Esophagus (tissue), 2 donors: ENCODE measurements around the gene KLC1. TPM values are rescaled to one million over a fixed set of nuclear protein-coding genes. Genes with fewer than 3 reads are reported as not detected.

ENCODE experiments used
- H3K27ac ChIP-seq, 2 donors: one replicate each; pipeline ENCODE4 v1.5.1; 2013; ENCODE audit warnings: low read depth in 2 of 2, mild to moderate bottlenecking in 2 of 2, inconsistent platforms in 1 of 2, low read length in 1 of 2, moderate library complexity in 1 of 2
- H3K27me3 ChIP-seq, 2 donors: one replicate each; pipeline ENCODE4 v1.6.1; 2013; ENCODE audit warnings: low read length in 2 of 2, control low read depth in 1 of 2, mild to moderate bottlenecking in 1 of 2; ENCODE audit not compliant: insufficient read depth in 2 of 2, control insufficient read depth in 1 of 2
- H3K36me3 ChIP-seq, 2 donors: one replicate each; pipeline ENCODE4 v1.6.1; 2013; ENCODE audit warnings: low read length in 1 of 2; ENCODE audit not compliant: control insufficient read depth in 2 of 2, insufficient read depth in 2 of 2
- H3K4me1 ChIP-seq, 2 donors: one replicate each; pipeline ENCODE4 v1.6.1; 2013; ENCODE audit warnings: low read length in 1 of 2; ENCODE audit not compliant: control insufficient read depth in 2 of 2, insufficient read depth in 2 of 2
- H3K4me3 ChIP-seq, 2 donors: one replicate each; pipeline ENCODE4 v1.5.1; 2013; ENCODE audit warnings: low read length in 2 of 2, mild to moderate bottlenecking in 2 of 2, low read depth in 1 of 2, moderate library complexity in 1 of 2
- H3K9me3 ChIP-seq, 2 donors: one replicate each; pipeline ENCODE4 v1.6.1; 2013; ENCODE audit warnings: mild to moderate bottlenecking in 2 of 2, low read depth in 1 of 2, low read length in 1 of 2, moderate library complexity in 1 of 2; ENCODE audit not compliant: control insufficient read depth in 2 of 2, insufficient read depth in 1 of 2
- WGBS, 2 donors: extraction: QIAGEN DNeasy Blood & Tissue Kit; methylation state at CpG; one replicate each; pipeline ENCODE4 v1.1.7; 2013; 5-methylcytosine and 5-hydroxymethylcytosine counted together
- polyA plus RNA-seq, 2 donors: library from polyadenylated mRNA; stranded (reverse); fragments of 200-250 nt; gene quantifications; one replicate each; pipeline ENCODE4 v1.2.3, GENCODE V29; 2013
- donor health status: healthy with polysubstance abuse.
- donor health status: Bipolar disorder and iron deficiency.

The KLC1 gene
- polyA plus RNA-seq, 2 donors = 69.8 to 102 TPM

- peak overlapping the region; percentile 54 to 89 for H3K27ac ChIP-seq
- no peak overlapping the region for H3K4me3 ChIP-seq
- H3K27me3 ChIP-seq = no peaks in the 10 kb centered on the region
- H3K4me1 ChIP-seq = peaks cover 12 to 44% of the 10 kb centered on the region in 2 donors
- WGBS, 2 donors = 54 to 56% methylated on average over 33 of the region's 33 CpGs
- H3K36me3 ChIP-seq = peaks cover 15 to 45% of the 10 kb centered on the region in 2 donors
- peaks cover 0 to 4% of the 10 kb centered on the region in 2 donors for H3K9me3 ChIP-seq
Observed at GRCh38 chr14:103698380-103699260, 69.6 kb downstream of the KLC1 start.

- Histone ChIP-seq H3K4me1 (peaks cover 12 to 43% of the 10 kb centered on the region in 2 donors), H3K36me3 (peaks cover 15 to 46% of the 10 kb centered on the region in 2 donors), H3K9me3 (peaks cover 0 to 2% of the 10 kb centered on the region in 2 donors), H3K27ac (peak overlapping the region; percentile 32 to 54), H3K4me3 (no peak overlapping the region), H3K27me3 (no peaks in the 10 kb centered on the region)
- WGBS, 2 donors = 82 to 86% methylated on average over 16 to 17 of the region's 17 CpGs
Observed at GRCh38 chr14:103699261-103699661, 70.2 kb downstream of the KLC1 start.

GRCh38 chr14:103699901-103700752, 71.1 kb downstream of the KLC1 start:
- peaks cover 0 to 2% of the 10 kb centered on the region in 2 donors for H3K9me3 ChIP-seq
- H3K4me1 ChIP-seq = peaks cover 14 to 38% of the 10 kb centered on the region in 2 donors
- peak overlapping the region in 1 of 2 donors; percentile 27 for H3K27ac ChIP-seq
- H3K4me3 ChIP-seq = no peak overlapping the region
- 67 to 70% methylated on average over 25 of the region's 25 CpGs for WGBS, 2 donors
- no peaks in the 10 kb centered on the region for H3K27me3 ChIP-seq
- peaks cover 12 to 40% of the 10 kb centered on the region in 2 donors for H3K36me3 ChIP-seq

GRCh38 chr14:103700753-103701490, 71.9 kb downstream of the KLC1 start:
- Histone ChIP-seq H3K27ac (peak overlapping the region in 1 of 2 donors; percentile 27), H3K9me3 (peaks cover 0 to 2% of the 10 kb centered on the region in 2 donors), H3K27me3 (no peaks in the 10 kb centered on the region), H3K36me3 (peaks cover 7 to 43% of the 10 kb centered on the region in 2 donors), H3K4me1 (peaks cover 17 to 38% of the 10 kb centered on the region in 2 donors), H3K4me3 (no peak overlapping the region)
- 79 to 84% methylated on average over 21 of the region's 21 CpGs for WGBS, 2 donors

GRCh38 chr14:103702095-103702494, 73.1 kb downstream of the KLC1 start:
- H3K4me1 ChIP-seq = peaks cover 17 to 33% of the 10 kb centered on the region in 2 donors
- H3K36me3 ChIP-seq = peaks cover 9 to 54% of the 10 kb centered on the region in 2 donors
- H3K27ac ChIP-seq = no peak overlapping the region
- 72 to 87% methylated on average over 5 of the region's 5 CpGs for WGBS, 2 donors
- H3K9me3 ChIP-seq = peaks cover 0 to 2% of the 10 kb centered on the region in 2 donors
- H3K27me3 ChIP-seq = no peaks in the 10 kb centered on the region
- H3K4me3 ChIP-seq = no peak overlapping the region

GRCh38 chr14:103702497-103703432, 73.8 kb downstream of the KLC1 start:
- H3K4me3 ChIP-seq = no peak overlapping the region
- H3K27ac ChIP-seq = no peak overlapping the region
- H3K4me1 ChIP-seq = peaks cover 17 to 30% of the 10 kb centered on the region in 2 donors
- WGBS, 2 donors = 85 to 90% methylated on average over 29 of the region's 29 CpGs
- peaks cover 0 to 2% of the 10 kb centered on the region in 2 donors for H3K9me3 ChIP-seq
- peaks cover 9 to 56% of the 10 kb centered on the region in 2 donors for H3K36me3 ChIP-seq
- H3K27me3 ChIP-seq = no peaks in the 10 kb centered on the region

GRCh38 chr14:103703433-103704385, 74.7 kb downstream of the KLC1 start:
- Histone ChIP-seq H3K9me3 (peaks cover 0 to 2% of the 10 kb centered on the region in 2 donors), H3K27me3 (no peaks in the 10 kb centered on the region), H3K27ac (peak overlapping the region; percentile 4 to 8), H3K36me3 (peaks cover 9 to 58% of the 10 kb centered on the region in 2 donors), H3K4me1 (peaks cover 19 to 31% of the 10 kb centered on the region in 2 donors), H3K4me3 (no peak overlapping the region)
- WGBS, 2 donors = 74 to 81% methylated on average over 24 of the region's 24 CpGs

- no peaks in the 10 kb centered on the region for H3K27me3 ChIP-seq
- H3K4me3 ChIP-seq = no peak overlapping the region
- H3K9me3 ChIP-seq = peaks cover 0 to 2% of the 10 kb centered on the region in 2 donors
- H3K27ac ChIP-seq = peak overlapping the region; percentile 11 to 34
- H3K4me1 ChIP-seq = peaks cover 12 to 29% of the 10 kb centered on the region in 2 donors
- peaks cover 7 to 54% of the 10 kb centered on the region in 2 donors for H3K36me3 ChIP-seq
- 72 to 76% methylated on average over 13 of the region's 13 CpGs for WGBS, 2 donors
Observed at GRCh38 chr14:103704708-103705107, 75.7 kb downstream of the KLC1 start.
